Measurements from ENCODE around the gene SLC9A2.

Gene SLC9A2

DNA sequence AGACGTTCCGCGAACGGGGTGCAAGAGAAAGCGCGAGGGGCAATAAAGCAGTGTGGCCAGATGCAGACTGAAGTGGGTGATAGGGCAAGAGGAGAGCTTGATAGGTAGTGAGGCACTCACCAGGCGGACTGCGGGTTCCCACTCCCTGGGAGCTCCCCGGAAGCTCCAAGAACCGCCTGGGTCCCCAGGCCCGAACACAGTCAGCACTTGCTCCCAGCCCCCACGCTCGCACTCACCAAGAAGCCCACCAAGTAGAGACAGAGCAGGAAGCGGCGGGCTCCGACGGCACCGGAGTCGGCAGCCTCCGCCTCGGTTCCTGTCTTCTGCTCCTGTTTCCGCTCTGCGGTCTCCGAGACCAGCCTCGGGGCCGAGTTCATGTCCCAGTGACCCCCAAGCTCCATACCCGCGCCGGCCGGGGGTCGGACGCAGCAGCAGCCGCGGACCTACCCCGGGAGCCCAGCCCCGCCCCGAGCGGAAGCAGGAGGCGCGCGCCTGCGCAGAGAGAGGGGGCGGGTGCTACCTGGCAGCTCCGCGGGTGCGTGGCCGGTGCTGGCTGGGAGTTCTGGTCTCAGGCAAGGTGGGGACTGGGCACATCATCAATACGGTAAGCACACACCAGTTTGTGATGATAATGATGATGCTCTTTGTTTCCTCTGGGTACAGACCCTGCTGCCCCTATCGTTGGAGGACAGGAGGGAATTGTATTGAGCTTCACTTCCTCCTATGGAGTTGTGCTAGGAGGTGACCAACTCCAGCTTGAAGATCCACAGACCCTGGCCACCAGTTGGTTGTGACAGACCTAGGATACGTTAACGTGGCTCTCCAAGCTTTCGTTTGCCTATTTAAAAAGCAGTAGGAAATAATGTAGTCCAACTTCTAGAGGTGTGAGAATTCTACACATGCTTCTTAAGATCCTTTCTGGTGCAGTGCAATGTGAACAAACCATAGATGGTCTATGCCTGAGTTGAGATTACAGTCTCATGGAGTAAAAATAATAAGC is 117.4 kb downstream of the SLC9A2 start:
- peak; percentile 60 for DNase-seq

DNA sequence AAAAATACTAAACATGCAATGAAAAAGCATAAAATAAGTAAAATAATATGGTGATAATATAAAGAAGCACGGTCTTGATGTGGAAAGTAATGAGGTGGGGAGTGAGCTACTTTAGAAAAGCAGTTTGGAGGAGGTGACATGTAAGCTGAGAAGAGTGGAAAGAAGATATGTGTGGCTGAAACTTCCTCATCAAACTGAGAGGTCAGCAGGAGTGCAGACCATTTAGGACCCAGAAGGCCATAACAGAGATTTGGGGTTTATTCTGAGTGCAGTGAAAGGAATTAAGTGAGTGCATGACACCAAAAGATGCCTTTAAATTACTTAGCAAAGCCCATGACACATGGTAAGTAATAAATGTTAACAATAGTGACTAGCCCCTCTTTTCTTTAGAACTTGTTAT is 118.1 kb downstream of the SLC9A2 start:
- no peak for DNase-seq

DNA sequence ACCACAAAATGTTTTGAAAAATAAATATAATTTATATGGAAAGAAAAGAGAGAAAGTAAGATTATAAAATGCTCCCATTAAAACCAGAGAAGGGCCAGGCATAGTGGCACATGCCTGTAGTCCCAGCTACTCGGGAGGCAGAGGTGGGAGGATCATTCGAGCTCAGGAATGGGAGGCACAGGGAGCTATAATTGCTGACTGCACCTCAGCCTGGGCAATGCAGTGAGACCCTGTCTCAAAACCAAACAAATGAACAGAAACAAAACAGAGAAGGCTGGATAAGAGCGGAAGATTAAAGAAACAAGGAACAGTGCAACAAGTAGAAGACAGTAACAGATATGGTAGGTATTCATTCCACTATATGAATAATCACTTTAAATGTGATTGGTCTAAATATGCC is 123.9 kb downstream of the SLC9A2 start:
- DNase-seq: no peak

DNA sequence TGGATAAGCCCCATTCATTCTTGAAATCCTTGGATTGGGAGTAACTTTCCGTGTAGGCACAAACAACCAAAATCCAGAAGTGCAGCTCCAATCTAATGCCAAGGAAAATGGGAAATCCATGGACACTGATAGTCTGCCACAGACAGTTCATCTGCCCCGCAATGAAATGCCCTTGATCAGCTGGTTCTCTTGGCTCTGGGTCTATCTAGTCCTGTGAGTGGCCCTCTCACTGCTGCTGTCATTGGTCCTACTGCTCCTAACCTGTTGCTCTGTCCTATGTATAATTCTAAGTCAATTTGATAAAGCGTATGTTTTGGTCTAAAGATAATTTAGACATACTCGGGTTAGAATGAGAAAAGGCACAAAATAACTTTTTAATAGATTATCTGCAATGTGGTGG is 128.8 kb downstream of the SLC9A2 start:
- DNase-seq: no peak

DNA sequence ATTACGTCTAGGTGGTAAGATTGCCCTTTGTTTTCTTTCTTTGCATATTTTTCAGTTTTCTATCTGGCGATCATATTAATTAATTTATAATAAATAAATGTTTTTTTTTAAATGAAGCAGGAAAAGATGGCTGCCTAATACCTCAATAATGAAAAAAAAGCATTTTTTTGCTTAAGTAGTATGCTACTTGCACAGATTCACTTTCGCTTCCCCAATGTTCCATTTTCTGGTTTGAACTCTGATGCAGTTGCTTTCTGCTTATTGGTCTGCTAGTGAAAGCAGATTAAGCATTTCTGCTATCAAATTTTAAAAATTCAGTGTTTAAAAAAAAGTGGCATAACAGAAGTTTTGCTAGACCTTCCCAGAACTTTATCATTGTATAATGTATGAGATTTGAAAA is 130.6 kb downstream of the SLC9A2 start:
- DNase-seq: no peak

- peak; percentile 30 for DNase-seq
Observed at GRCh38 chr2:102753563-102754159, 134.3 kb downstream of the SLC9A2 start.

GRCh38 chr2:102754456-102755145 is 135.2 kb downstream of the SLC9A2 start:
- DNase-seq: no peak

- DNase-seq: no peak
Observed at GRCh38 chr2:102755284-102755683, 135.9 kb downstream of the SLC9A2 start.

GRCh38 chr2:102758439-102758838 is 139.1 kb downstream of the SLC9A2 start:
- DNase-seq: no peak

Data from NCI-H748 treated with DMSO at 0.1 percent for 48 hours (cell line).